ENCODE measurements around the gene JUNB. TPM values are rescaled to one million over a fixed set of nuclear protein-coding genes. Genes with fewer than 3 reads are reported as not detected.

Gene JUNB
- total and polyA plus RNA-seq, 2 of the 13 experiments (the other 11 are each of a cell fraction or from before 2014, with no cell fraction given): 7.7 to 8.2 TPM

- TF ChIP-seq ZNF512 (CRISPR knock-in tag; IDR thresholded peaks at IDR 0.05) (no peak), FIP1L1 (IDR thresholded peaks at IDR 0.05; ENCODE audit: borderline replicate concordance, insufficient read depth, low read depth, low read length) (no peak), ZNF12 (CRISPR knock-in tag; IDR thresholded peaks at IDR 0.05) (no peak), RARG (CRISPR knock-in tag; IDR thresholded peaks at IDR 0.05; ENCODE audit: low read depth) (no peak), ZNF160 (CRISPR knock-in tag; IDR thresholded peaks at IDR 0.05) (peak; percentile 12; the same call in 1 of the 2 replicates), ZBTB1 (CRISPR knock-in tag; IDR thresholded peaks at IDR 0.05; ENCODE audit: borderline replicate concordance) (no peak), PAX8 (CRISPR knock-in tag; IDR thresholded peaks at IDR 0.05; ENCODE audit: borderline replicate concordance) (no peak; the same call in 1 of the 2 replicates), DMAP1 (CRISPR knock-in tag; IDR thresholded peaks at IDR 0.05) (peak; percentile 45; the same call in 1 of the 2 replicates), ASH2L (IDR thresholded peaks at IDR 0.05; ENCODE audit: insufficient read length, low read depth, low read length) (no peak), RBAK (CRISPR knock-in tag; IDR thresholded peaks at IDR 0.05) (no peak), POGZ (CRISPR knock-in tag; IDR thresholded peaks at IDR 0.05) (no peak), ZNF646 (CRISPR knock-in tag; IDR thresholded peaks at IDR 0.05) (no peak), HOXA9 (CRISPR knock-in tag; IDR thresholded peaks at IDR 0.05; ENCODE audit: borderline replicate concordance) (no peak), PTBP1 (IDR thresholded peaks at IDR 0.05; ENCODE audit: low read depth, low read length, poor library complexity, severe bottlenecking) (no peak), TEAD3 (CRISPR knock-in tag; optimal IDR thresholded peaks at IDR 0.05; ENCODE audit: borderline replicate concordance) (peak; percentile 55), DPF2 (CRISPR knock-in tag; IDR thresholded peaks at IDR 0.05; ENCODE audit: borderline replicate concordance, low read depth) (0 out of 2 replicates have a peak, but pooled peaks have one; percentile 33), JUNB (CRISPR knock-in tag; IDR thresholded peaks at IDR 0.05; ENCODE audit: borderline replicate concordance) (no peak), FOXC1 (CRISPR knock-in tag; IDR thresholded peaks at IDR 0.05; ENCODE audit: borderline replicate concordance) (no peak)
- TF ChIP-seq, protein P1, sequence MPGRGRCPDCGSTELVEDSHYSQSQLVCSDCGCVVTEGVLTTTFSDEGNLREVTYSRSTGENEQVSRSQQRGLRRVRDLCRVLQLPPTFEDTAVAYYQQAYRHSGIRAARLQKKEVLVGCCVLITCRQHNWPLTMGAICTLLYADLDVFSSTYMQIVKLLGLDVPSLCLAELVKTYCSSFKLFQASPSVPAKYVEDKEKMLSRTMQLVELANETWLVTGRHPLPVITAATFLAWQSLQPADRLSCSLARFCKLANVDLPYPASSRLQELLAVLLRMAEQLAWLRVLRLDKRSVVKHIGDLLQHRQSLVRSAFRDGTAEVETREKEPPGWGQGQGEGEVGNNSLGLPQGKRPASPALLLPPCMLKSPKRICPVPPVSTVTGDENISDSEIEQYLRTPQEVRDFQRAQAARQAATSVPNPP (CRISPR knock-in tag; IDR thresholded peaks at IDR 0.05): no peak
These were observed 2.3 kb downstream of the JUNB start (continued) for GRCh38 chr19:12793290-12794195.

Measured in HepG2 (cell line).